HTR-8/SVneo (cell line): ENCODE measurements around the gene RBM33.

Experiments
- DNase-seq: peaks from one replicate; pipeline ENCODE4 v3.0.0; 2011; ENCODE audit warnings: low spot score, mixed read lengths; ENCODE audit not compliant: insufficient read length
- FAIRE-seq: peaks from 2 replicates; lab custom pipeline; 2011; peaks lifted over from hg19 to GRCh38; lab: Jason Lieb, UNC

The RBM33 gene

DNA sequence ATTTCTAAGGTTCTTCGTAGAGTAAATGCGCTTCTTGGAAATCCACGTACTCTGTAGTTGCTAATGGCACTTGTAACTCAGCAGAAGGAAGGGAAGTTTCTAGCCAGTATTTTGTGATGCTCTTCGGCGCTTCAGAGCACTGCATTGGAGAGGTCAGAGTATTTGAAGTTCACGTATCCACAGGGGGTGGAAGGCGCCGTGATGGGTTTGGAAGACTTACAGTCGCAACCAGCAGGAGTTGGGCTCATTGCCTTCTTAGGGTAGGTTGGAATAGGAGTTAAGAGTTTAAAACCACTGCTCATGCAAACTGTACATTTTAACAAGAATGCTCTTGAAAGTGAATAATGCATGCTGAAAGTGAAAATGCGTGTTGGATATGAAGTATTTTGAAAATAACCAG is 118.7 kb downstream of the RBM33 start:
- no peak for FAIRE-seq
- no peak for DNase-seq

DNA sequence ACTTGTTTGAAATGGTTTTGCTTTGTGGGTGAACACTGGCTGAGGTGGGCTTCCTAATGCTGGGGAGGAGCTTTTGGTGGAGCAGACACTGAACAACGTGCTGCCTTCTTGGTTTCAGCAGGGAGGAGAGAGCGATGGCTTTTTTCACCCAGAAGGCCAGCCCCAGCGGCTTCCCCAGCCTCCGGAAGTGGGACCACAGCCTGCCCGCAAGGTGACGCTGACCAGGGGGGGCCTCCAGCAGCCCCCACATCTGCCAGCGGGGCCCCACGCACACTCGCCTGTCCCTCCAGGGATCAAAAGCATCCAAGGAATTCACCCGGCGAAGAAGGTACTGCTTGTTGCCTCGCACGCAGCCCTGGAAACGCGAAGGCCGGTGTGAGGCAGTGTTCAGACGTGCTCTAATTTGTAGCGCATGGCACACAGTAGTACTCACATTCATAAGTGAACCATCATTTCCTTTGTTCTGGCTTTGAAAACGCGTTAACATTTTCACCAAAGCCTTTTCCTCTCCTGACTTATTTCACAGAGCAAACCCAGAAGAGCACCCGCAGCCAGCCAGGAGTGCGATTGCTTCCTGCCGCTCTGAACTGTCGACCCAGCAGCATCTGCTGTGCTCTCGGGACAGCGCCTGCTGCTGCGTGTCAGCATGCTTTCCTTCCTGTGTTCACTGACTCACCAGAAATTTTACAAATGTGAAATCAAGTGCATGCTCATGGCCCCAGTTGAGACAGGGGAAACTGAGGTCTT is 119.4 kb downstream of the RBM33 start:
- DNase-seq (no peak), FAIRE-seq (no peak)

DNA sequence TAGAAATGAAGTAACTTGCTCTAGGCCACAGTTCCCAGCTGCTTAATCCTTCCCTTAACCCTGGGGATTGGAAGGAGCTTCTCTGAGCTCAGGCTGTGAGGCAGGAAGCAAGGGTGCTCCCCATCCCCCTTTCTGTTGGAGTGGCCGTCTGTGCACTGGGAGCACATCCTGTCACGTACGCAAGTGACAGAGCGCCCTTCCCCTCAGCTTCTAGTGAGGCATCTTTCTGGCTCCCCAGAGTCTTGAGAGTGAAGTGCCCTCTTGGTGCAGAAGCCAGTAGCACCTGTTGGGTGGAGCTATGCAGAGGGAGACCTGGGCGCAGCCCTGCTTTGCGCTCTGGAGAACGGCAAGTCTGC is 120.0 kb downstream of the RBM33 start:
- FAIRE-seq (no peak), DNase-seq (no peak)

DNA sequence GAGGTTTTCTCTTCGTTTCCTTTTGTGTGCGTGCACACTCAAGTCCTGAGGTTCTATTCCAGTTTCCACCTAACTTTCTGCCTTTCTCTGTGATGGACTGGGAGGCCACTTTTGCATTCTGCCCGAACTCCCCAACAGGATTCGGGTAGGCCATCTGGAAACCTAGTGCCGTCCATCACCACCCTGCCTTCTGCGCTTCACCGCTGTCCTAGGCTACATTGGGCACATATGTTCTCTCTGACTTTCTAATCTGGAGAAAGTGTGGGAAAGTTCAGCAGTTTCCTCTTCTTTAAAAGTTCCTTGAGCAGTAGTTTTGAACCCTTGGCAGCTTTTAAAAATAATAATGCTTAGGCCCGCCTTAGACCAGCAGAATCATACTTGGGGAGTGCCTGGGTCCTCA is 121.0 kb downstream of the RBM33 start:
- no peak for FAIRE-seq

DNA sequence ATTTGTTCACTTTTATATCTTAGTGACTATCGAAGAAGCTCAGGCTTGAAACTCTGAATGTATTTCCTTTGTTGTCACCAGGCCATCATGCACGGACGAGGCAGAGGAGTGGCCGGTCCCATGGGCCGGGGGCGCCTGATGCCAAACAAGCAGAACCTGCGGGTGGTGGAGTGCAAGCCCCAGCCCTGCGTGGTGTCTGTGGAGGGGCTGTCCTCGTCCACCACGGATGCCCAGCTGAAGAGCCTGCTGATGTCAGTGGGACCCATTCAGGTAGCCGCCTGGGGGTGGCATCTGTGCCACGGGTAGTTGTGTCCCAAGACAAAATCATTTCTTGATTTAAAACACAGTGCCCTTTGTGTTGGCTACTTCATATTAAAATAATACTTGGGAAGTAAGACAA is 121.9 kb downstream of the RBM33 start:
- DNase-seq (no peak), FAIRE-seq (no peak)

More for the DNA sequence above, 121.0 kb downstream of the RBM33 start:
- DNase-seq = no peak

DNA sequence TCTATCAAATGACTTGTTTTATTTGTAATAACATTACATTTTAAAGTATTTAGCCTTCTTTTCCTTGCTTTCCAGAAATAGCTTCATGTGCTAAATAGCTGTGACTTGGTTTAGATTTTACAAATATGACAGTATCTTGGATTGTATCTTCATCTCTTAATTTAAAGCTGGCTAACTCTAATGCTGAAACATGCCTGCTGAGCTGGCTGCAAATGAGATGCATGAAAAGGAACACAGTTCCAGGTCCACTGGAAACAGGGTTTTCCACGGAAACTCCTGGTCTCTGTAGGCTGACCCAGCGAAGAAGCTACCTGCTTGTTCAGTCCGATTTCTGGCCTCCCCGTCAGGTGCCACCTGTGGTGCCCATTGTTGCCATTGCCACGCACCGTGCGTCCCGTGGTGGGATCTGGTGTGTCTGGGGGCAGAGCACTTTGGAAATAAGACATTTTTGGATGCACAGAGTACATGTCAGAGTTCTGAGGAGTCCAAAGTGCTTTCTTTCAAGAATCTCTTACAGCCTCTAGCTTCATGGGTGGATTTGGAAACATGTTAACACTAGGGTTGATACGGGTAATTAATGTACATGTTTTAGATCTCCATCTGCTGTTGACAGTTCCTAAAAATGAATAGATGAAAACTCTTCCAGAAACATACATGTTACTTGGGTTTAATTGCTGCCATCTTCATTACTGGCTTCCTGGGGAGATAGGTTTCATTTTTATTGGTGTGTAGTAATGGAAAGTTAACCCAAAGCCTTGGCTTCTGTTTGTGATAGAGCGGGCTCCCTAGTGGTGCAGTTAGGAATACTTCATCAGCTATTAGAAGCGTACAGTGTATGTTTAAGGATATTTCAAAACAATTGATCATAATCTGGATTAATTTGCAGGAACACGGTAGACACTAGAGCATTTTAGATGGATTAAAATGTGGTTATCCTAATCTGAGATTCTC is 122.8 kb downstream of the RBM33 start:
- FAIRE-seq = no peak

DNA sequence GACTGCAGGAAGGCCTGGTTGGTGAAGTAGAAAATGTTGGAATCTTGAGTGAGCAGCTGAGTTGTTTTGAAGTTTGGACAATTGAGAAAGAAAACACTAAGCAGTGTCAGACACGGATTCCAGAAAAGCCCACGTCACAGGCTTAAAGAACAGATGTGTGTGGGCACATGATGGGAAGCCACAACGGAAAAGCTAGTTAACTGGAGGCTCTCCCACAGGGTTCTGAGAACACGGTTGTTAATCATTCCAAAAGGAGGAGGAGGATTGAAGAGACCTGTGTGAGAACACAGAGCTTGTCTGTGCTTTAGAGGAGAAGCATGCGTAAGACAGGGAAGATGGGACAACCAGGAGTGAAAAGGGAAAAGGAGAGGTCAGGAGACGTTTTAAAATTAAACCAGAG is 125.2 kb downstream of the RBM33 start:
- no peak for DNase-seq
- FAIRE-seq = no peak

More for the DNA sequence above, 122.8 kb downstream of the RBM33 start:
- no peak for DNase-seq

DNA sequence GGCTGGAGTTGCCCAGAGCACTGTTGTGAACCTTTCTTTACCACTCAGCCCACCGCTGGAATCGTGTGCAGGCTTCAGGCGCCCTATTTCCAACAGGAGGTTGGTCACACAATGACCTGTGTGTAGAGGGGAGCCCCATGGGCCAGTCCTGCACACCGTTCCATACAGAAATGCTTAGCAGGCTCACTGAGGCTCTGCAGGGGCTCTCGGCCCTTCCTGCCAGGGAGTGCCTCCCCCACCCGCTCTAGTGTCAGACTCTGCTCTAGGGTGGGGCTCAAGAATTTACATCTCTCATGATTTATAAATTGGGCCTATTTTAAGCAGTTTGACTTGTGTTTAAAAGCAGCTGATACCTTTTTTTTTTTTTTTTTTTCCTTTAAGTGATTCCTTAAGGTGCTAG is 125.8 kb downstream of the RBM33 start:
- FAIRE-seq (no peak), DNase-seq (no peak)

DNA sequence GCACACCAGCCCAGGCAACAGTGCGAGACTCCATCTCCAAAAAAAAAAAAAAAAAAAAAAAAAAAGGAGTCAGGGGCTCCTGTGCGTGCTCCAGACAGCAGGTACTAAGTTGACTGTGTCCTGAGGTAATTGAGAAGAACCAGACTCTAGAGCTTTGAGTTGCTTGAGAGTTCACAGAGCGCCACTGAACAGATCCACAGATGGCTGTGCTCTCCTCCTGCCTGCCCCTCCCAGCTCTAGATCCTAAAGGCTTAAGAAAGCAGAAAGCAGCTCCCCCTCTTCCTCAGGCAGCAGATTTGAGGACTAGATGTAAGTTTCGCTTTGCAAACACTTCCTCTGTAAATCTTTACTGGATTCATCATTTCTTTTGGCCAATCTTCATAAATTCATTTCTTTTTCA is 129.1 kb downstream of the RBM33 start:
- DNase-seq (no peak), FAIRE-seq (no peak)

DNA sequence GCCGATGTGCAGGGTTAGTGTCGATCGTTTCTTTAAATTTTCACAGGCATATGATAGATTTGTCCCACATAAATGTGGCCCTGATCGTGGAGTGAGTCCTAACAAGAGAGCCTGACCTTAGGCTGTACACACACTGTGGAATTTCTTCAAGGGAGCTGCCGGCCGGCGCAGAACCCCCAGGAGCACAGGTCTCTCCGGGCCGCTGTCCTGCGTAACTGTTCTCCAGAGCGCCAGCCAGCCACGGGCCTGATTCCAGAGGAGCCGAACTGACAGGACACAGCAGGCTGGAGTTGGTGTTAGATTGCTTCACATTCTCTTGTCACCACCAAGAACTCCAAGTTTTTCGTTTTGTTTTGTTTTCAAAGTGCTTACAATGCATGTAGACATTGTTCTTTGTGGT is 130.5 kb downstream of the RBM33 start:
- DNase-seq (no peak), FAIRE-seq (no peak)

DNA sequence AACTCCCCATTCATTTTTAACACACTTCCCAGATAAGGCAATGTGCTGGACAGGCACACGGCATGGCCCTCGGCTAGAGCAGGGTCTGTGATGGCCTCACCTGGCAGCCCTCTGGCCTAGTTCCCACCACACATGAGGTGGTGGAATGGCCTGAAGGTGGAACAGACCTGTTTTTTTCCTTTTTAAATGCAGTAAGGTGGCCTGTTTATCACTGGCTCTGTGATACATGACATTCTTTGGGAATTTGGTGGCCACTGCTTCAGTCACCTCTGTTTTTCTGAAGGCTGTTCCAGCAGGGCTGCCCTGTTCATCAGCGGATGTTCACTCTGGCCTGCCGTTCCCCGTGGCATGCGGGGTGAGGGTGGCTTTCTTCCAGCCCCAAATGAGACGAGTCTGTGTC is 131.2 kb downstream of the RBM33 start:
- FAIRE-seq = no peak
- DNase-seq = no peak

DNA sequence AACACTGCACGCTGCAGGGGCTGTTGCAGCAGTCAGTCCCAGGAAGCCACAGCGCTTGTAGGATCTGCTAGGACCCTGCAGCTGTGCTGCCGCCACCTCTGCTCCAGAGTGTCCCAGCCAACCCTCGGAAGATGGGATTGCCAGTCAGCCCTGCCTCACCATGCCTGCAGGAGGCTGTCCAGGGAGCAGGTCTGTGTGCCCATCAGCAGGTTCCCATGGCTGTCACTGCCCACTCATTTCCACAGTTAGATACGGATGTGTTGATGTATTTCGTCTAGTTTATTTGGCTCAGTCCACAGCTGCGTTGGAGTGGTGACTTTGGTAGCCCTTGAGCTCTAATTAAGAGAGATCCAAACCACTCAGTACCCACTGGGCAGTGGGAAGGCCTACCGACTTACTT is 132.1 kb downstream of the RBM33 start:
- FAIRE-seq (no peak), DNase-seq (no peak)

DNA sequence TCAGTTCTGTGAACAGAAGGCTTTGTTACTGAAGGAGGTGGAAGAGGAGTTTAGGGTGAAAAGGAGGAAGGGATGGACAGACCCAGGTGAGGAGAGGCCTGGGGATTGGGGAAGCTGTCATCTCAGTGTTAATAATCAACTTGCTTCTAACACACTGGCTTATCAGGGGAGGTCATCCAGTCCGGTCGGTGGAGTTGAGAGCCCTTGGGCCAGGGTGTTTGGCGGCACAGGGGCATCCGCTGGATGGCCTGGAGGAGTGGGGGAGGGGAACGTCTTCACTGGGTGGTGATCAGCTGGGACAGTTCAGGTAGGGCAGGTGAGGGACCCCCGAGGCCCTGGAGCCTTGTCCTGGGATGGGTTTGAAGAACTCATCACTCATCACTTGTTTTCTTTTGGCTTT is 133.9 kb downstream of the RBM33 start:
- DNase-seq (no peak), FAIRE-seq (no peak)

DNA sequence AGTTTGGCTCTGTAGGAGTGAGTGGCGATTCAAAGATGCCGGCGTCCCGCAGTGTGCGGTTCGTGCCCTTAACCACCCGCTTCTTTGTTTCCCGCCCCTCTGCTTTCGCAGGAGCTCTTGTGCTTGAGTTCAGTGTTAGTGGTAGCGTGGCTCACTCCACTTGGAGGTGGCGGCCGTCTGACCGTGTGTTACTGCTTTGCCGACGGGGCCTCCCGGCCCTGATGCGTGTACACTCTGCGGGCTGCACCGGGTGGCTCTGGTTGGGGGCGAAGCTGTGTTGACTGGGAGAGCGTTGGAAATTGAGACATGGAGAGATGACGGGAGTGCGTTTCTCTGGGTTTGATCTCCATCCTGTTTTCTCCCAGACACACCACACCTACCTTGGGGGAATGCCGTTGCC is 136.4 kb downstream of the RBM33 start:
- no peak for DNase-seq
- no peak for FAIRE-seq

DNA sequence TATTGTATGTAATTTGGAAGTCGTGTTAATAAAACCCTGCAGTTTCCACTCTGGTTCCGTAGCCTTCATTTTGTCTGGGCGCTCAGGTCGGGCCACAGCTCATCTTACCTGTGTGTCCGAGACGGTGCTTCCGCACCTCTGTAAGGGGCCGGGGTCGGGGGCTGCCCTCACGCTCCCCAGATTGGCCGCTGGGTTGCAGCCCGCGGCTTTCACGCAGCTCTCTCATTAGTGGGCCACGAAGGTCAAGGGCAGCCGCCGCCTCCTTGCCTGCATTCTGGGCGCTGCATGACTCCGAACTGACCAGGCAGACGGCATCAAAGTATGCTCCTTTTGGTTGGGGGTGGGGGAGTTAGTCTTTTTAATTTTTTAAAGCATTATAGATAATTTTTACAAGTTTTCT is 137.0 kb downstream of the RBM33 start:
- FAIRE-seq (no peak), DNase-seq (no peak)

DNA sequence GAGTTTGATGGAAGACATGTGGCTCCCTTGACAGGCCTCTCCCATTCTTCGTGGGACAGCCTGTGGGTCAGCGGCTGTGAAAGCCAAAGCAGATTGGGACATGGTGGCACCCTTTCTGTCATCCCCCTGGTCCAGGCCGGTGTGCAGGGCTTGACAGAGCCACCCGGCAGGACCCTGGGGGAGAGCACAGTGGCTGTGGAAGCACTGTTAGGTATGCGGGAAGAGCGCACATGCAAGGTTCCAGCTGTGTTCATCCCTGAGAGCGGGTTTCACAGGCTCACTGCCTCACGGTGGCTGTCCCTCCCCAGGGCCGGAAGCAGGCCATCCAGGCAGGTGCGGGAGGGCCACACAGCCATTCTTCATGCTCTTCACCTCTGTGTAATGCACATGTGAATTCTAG is 138.0 kb downstream of the RBM33 start:
- FAIRE-seq = no peak
- DNase-seq = no peak

DNA sequence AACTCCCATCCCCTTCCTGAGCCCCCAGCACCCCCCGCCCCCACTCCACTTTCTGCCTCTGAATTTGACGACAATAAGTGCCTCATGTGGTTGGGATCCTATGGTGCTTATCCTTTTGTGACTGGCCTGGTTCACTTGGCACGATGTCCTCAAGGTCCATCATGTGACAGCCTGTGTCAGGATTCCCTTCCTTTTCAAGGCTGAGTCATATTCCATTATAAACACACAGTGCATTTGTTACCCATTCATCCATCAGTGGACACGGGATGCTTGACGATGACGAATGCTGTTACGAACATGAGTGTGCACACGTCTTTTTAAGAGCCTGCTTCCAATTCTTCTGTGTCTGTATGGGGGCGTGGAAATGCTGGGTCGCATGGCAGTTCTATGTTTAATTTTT is 141.1 kb downstream of the RBM33 start:
- FAIRE-seq (no peak), DNase-seq (no peak)

DNA sequence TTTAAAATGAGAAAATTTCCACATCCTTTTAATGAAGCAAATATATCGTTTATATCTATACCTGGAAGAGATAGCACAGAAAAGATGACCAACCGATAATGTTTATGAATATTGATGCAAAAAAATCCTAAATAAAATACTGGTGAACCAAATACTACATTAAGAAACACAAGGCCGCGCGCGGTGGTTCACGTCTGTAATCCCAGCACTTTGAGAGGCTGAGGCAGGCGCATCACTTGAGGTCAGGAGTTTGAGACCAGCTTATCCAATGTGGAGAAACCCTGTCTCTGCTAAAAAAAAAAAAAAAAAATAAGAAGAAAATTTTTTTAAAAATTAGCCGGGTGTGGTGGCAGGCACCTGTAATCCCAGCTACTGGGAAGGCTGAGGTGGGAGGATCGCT is 142.0 kb downstream of the RBM33 start:
- no peak for DNase-seq
- FAIRE-seq = no peak

DNA sequence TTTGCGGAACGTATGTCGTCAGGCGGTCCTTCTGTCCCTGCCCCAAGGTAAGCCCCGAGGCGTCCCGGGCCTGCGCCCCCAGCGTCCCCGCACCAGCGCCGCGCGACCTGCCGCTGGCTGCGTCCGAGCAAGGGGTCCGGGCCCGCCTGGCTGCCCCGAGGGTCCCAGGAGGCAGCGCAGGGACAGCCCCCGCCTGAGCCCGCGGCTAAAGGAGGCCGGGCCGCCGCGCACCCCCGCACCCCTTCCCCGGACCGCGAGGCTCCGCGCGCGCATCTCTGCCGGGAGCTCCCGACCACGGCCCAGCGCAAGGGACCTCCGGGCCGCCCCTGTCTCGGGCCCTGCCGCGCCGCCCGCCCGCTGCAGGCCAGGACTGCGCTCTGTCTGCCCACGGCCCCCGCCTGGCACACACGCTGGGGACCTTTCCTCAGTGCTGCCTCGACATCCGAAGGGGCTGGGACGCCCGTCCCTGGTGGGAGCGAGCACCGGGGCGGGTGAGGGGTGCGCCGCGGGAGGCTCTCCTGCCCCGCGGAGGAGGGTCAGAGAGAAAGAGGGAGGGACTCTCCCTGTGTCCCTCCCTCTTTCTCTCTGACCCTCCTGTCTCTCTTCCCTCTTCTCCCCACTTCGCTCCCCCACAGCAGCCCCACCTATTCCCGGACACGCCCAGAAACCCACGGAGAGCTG is 142.8 kb downstream of the RBM33 start:
- FAIRE-seq = no peak
- DNase-seq = no peak

DNA sequence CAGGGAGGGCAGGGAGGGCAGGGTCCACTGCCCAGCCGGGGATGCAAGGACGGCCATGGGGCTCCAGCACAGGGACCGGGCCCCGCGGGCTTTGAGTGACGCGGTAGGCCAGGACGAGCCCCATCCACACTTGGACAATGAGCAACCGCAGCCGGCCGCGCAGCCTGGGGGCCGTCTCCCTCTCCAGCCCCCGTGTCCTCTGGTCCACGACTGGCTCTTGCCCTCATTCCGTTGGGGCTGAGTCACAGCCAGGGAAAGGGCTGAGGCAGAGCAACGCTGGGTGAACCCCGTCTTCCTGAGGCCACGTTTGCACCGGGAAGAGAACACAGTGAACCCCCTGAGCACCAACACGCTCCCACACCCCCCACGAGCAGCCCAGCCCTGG is 144.1 kb downstream of the RBM33 start:
- FAIRE-seq (no peak), DNase-seq (no peak)
